Adipose tissue (tissue), 3 donors: ENCODE data around the gene TCF23. TPM values are rescaled to one million over a fixed set of nuclear protein-coding genes. Genes with fewer than 3 reads are reported as not detected.
"Not testable (repeated sequence)": the region's sequence is repeated elsewhere in the genome, so short reads cannot be mapped to it uniquely, and the experiment has no call there.

Experiments
- H3K27ac ChIP-seq: one replicate; pipeline ENCODE4 v1.5.1; 2013; ENCODE audit warnings: low read depth, low read length
- WGBS, 3 donors: extraction: QIAGEN DNeasy Blood & Tissue Kit; methylation state at CpG; one replicate each; pipeline ENCODE4 v1.1.7; 2013; 5-methylcytosine and 5-hydroxymethylcytosine counted together
- polyA plus RNA-seq, 3 donors: library from polyadenylated mRNA; stranded (reverse); fragments of 200-250 nt; gene quantifications; one replicate each; pipeline ENCODE4 v1.2.3, GENCODE V29; 2013
- donor health status: healthy with polysubstance abuse.
- donor health status: Bipolar disorder and iron deficiency.
- donor health status: healthy.

The TCF23 gene
- polyA plus RNA-seq, 3 donors, result 0.01 to 0.22 (median 0.18) TPM

GRCh38 chr2:27177441-27178351, 28.9 kb downstream of the TCF23 start:
- H3K27ac ChIP-seq, result no peak overlapping the region
- WGBS, 3 donors, result 60 to 84% (median 81%) methylated on average over 15 of the region's 15 CpGs

- WGBS, 3 donors, result 78 to 91% (median 88%) methylated on average over 3 of the region's 3 CpGs
- no peak overlapping the region for H3K27ac ChIP-seq
Observed at GRCh38 chr2:27178469-27178868, 29.7 kb downstream of the TCF23 start.

- H3K27ac ChIP-seq, result no peak overlapping the region
- WGBS, 3 donors, result 59 to 70% (median 62%) methylated on average over 3 of the region's 3 CpGs
Observed at GRCh38 chr2:27179344-27180000, 30.7 kb downstream of the TCF23 start.

GRCh38 chr2:27182346-27182745, 33.5 kb downstream of the TCF23 start:
- H3K27ac ChIP-seq, result no peak overlapping the region
- WGBS, 3 donors, result 67 to 73% (median 67%) methylated on average over 4 of the region's 4 CpGs

- WGBS, 3 donors, result 60 to 69% (median 68%) methylated on average over 4 of the region's 4 CpGs
- H3K27ac ChIP-seq, result no peak overlapping the region
Observed at GRCh38 chr2:27184115-27184514, 35.3 kb downstream of the TCF23 start.

GRCh38 chr2:27185331-27186026, 36.7 kb downstream of the TCF23 start:
- WGBS, 3 donors, result 28 to 33% (median 30%) methylated on average over 6 of the region's 6 CpGs

DNA sequence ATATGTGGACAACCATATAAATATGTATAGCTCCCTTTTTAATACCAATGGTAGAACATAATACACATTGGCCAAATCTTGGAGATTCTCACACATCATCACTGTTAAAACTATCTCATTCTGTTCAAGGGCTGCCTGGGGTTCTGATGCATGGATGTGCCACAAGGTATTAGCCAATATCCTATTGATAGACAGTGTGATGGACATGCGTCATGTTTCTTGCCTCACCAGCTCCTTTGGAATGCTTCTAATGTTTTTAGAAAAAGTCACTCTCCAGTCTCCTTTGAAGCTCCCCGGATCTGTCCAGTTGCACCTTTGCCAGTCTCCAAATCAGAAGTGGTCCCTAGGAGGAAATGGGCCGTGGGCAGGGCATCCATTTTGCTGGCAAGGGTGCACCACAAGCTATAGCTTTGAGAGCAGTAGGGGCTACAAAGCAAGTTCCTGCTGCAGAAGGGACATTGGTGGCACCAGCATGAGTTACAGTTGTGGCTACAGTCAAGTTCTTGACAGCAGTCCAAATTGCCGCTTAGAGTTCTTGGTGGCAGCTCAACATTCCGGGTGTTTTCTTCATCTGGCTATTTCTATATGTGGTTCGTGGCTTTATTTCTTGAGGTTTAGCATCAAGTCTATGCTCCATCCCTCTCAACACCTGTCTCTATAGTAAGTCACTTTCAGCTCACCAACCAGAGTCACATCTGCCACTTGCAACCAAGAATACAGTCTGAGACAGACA, 38.0 kb downstream of the TCF23 start:
- H3K27ac ChIP-seq, result no peak overlapping the region
- WGBS, 3 donors, result 64 to 66% (median 65%) methylated on average over 6 of the region's 6 CpGs

More at GRCh38 chr2:27185331-27186026, 36.7 kb downstream of the TCF23 start:
- H3K27ac ChIP-seq, result peak overlapping the region; percentile 70

DNA sequence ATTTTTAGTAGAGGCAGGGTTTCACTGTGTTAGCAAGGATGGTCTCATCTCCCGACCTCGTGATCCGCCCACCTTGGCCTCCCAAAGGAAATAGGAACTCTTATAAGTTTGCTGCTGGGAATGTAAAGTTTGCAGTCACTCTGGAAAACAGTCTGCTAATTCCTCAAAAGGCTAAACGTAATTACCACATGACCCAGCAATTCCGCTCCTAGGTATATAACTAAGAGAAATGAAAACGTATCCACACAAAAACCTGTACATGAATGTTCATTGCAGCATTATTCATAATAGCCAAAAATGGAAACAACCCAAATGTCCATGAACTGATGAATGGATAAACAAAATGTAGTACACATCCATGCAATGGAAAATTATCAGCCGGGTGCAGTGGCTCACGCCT, 41.2 kb downstream of the TCF23 start:
- 84 to 86% (median 85%) methylated on average over 8 of the region's 8 CpGs for WGBS, 3 donors
- H3K27ac ChIP-seq, result no peak overlapping the region

DNA sequence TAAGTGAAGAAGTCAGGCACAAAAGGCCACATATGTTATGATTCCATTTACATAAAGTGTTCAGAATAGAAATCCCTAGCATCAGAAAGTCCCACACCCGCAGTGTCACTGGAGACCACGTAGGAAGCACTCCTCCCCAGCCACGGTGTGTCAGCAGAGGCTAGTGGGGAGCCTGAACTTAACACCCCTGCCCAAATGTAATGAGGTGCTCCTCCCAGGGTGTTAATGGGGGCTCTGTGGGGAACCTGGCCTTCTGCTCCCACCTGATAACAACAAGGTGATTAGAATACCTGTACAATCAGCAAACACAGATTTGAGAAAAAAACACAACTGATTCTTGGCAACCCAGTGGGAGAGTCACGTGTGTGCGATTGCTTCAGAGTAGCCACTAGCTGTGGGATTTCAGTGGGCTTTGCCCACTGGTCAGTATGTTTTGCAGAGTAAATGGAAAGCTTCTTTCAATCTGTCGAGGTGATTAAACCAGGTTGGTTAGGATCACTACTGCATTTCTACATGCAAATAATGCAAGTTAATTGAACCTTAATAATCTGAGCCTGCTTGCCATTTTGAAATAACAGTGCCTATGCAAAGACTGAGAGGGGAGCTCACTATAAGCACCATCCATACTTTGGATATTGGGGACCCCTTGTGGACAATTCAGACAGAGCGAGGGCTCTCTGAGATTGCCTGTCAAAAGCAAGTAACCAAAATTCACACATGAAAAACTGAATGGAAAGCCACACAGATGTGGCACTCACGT, 42.4 kb downstream of the TCF23 start:
- no peak overlapping the region for H3K27ac ChIP-seq
- WGBS, 3 donors, result 30 to 43% (median 34%) methylated on average over 8 of the region's 8 CpGs

DNA sequence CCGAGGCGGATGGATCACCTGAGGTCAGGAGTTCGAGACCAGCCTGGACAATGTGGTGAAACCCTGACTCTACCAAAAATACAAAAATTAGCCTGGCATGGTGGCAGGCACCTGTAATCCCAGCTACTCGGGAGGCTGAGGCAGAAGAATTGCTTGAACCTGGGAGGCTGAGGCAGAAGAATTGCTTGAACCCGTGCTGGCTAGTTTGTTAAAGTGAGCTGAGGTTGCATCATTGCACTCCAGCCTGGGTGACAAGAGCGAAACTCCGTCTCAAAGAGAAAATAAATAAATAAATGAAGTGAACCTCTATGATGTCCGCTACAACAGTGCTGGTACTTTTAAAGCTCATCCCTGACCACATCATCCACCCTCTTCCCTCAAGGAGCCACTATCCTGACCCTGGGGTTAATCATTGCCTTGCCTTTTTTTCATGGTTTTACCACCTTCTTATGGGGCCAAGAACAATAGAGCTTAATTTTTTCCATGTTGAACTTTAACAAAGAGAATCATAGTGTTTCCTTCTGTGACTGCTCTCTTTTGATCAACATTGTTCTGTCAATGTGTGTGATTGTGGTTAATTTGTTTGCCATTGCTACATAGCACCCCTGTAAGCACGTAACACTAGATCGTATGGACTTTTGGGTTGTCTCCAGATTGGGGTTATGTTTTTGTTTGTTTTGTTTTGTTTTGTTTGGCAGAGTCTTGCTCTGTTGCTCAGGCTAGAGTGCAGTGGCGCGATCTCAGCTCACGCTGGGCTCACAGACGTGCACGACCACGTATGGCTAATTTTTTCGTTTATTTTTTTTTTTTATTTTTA, 45.9 kb downstream of the TCF23 start:
- WGBS, 3 donors, result 56 to 84% (median 77%) methylated on average over 17 of the region's 17 CpGs

DNA sequence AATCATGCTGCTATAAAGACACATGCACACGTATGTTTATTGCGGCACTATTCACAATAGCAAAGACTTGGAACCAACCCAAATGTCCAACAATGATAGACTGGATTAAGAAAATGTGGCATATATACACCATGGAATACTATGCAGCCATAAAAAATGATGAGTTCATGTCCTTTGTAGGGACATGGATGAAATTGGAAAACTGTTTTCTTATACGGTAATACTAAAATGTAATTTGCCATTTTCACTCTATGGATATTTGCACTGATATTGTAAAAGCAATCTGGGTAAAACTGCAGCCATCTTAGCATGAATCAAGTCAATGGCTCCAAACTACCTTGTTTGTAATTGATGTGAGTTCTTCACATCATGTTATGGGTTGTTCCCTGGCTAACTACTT, 47.0 kb downstream of the TCF23 start:
- H3K27ac ChIP-seq, result not testable (repeated sequence)
- WGBS, 3 donors, result 85 to 90% (median 86%) methylated on average over 3 of the region's 3 CpGs

More for the DNA sequence above, 45.9 kb downstream of the TCF23 start:
- no peak overlapping the region for H3K27ac ChIP-seq

DNA sequence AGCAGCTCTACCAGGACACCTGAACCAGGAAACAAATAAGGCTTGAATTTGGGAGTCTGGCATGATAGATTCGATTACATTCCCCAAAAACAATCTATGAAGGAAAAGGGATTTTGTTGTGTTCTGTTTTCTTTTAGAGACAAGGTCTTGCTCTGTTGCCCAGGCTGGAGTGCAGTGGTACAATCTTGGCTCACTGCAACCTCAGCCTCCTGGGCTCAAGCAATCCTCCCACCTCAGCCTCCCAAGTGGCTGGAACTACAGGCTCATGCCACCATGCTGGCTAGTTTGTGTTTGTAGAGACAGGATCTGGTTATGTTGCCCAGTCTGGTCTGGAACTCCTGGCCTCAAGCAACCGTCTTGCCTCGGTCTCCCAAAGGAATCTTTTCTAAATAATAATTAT, 49.3 kb downstream of the TCF23 start:
- H3K27ac ChIP-seq, result not testable (repeated sequence)
- WGBS, 3 donors, result 89 to 94% (median 93%) methylated on average over 3 of the region's 3 CpGs

- no peak overlapping the region for H3K27ac ChIP-seq
- 70 to 82% (median 73%) methylated on average over 2 of the region's 2 CpGs for WGBS, 3 donors
Observed at GRCh38 chr2:27198627-27199026, 49.8 kb downstream of the TCF23 start.

- WGBS, 3 donors, result 73 to 89% (median 79%) methylated on average over 2 of the region's 2 CpGs
- no peak overlapping the region for H3K27ac ChIP-seq
Observed at GRCh38 chr2:27199241-27199640, 50.4 kb downstream of the TCF23 start.

DNA sequence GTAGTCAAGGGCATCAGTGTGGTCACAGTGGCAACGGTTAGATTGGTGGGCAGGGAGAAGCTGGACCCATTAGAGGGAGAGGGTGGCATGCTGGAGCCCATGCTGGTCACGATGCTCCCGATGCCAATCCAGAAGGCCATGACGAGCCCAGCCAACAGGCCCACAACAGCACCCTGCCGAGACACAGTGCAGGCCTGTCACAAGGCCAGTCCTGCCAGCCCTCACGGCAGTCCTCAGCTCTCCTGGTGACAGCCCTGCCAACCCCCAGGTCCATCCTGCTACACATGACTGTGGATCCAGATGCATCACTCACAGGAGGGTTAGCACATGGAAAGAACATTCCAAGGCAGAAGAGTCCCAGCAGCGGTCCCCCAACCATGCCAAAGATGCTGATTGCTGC, 52.9 kb downstream of the TCF23 start:
- 92 to 96% (median 96%) methylated on average over 7 of the region's 7 CpGs for WGBS, 3 donors
- no peak overlapping the region for H3K27ac ChIP-seq

DNA sequence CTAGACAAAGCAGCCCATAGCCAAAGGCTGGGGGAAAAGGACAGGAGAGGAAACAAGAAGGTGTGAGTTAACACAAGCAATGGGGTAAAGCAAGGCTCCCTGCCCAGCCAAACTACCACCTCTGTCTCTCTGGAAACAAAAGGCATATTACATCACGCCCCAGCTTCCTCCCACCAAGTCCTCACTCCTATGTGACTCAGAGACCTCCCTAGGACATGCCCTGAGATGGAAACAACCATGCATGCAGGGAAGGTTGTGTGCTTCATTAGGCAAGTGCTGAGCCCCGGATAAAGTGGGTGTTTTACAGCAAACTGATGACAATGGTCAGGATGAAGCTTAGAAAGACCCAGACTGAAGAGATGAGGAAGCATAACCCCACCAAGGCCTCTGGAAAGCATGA, 54.0 kb downstream of the TCF23 start:
- 76 to 78% (median 78%) methylated on average over 2 of the region's 2 CpGs for WGBS, 3 donors
- H3K27ac ChIP-seq, result no peak overlapping the region

- 90 to 94% (median 93%) methylated on average over 9 of the region's 9 CpGs for WGBS, 3 donors
Observed at GRCh38 chr2:27203741-27204140, 54.9 kb downstream of the TCF23 start.

More at GRCh38 chr2:27203741-27204140, 54.9 kb downstream of the TCF23 start:
- no peak overlapping the region for H3K27ac ChIP-seq
